GM19328 (cell line): Measurements from ENCODE around the gene ZNG1C.
"Not testable (repeated sequence)": the region's sequence is repeated elsewhere in the genome, so short reads cannot be mapped to it uniquely, and the experiment has no call there.

Experiments
- ATAC-seq: cut with Tn5 transposase; IDR thresholded peaks from one replicate; pipeline ENCODE4 v1.9.1; 2021; ENCODE audit warnings: mild to moderate bottlenecking, moderate library complexity; ENCODE audit not compliant: unreplicated experiment

Gene ZNG1C

DNA sequence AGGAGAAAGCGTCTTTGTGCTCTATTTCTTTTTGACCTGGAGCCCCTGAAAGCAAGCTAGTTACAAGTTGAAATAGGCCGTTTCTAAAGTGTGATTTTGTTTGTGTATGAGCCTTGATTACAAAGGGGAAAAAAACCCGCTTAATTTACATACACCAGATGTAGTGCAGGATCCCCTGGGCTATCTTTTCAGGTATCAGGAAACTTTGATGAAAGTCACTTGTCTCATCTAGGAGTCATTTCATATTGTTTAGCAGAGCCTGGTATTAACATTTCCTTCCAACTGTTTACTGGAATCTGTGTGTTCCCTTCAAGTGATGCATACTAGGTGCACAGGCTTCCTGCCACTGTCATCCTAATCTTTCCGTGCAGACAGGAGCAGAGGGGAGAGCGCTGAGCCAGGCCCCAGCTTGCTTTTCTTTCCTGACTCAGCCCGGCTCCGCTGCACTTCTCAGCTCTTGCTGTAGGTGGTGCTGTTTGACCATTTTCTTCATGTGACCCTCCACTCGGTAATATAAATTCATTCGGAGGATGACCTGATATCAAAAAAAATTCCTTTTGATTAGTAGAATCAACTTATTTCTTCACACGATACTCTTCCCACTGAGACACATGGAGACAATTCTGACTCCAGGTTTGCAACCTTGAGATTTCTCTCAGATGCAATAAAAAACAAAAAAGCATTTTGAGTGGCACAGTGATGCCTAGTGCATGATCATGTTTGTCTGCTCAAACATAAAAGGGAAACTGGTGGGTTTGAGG, 100.7 kb downstream of the ZNG1C start:
- peak; percentile 64 for ATAC-seq

DNA sequence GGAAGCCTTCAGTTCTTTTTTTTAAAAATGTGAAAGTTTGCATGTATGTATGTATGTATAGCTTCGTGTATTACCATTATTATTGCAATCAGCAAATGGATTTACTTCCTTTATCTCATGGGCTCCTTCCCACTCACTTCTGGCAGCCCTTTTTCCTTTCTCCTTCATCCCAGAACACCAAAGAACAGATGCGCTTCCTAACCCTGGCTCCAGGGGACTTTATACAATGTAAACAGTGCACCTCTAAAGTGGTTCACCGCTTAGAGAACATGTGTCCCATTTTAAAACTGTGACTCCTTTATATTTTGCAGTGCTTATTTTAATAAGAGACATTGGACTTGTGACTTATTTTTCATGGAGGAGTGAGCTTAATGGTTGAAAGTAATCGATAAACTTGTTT, 101.5 kb downstream of the ZNG1C start:
- not testable (repeated sequence) for ATAC-seq

DNA sequence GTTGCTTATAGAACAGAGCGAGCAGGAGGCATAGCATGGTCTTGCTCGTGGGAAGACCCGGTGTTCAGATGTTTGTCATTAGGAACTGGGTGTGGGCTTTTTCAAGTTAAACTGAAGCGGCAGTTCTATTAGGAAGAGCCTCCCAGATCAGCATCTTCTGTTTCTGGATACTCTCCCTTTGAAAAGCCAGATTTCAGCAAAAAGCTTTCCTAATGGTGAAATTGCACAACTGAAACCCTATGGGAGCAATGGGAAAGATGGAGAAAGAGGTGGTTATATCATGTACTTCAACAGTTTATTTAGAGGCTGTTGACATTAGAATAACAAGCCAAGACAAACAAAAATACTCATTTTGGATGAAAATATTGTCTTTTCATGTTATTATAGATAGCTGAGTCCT, 102.2 kb downstream of the ZNG1C start:
- ATAC-seq, result not testable (repeated sequence)
